Astrocyte of the spinal cord (primary cell): ENCODE results near the gene INPP4B.
A peak's percentile ranks its signal among the peaks of the same experiment; 100 is the strongest.
"Not testable (repeated sequence)": the region's sequence is repeated elsewhere in the genome, so short reads cannot be mapped to it uniquely, and the experiment has no call there.

ENCODE experiments used
- DNase-seq: peaks from one replicate; pipeline ENCODE4 v3.0.0; 2011; ENCODE audit warnings: low read depth, low spot score
- H3K4me3 ChIP-seq: 2 replicates; pipeline ENCODE4 v1.5.1; 2011; ENCODE audit warnings: low read depth, mild to moderate bottlenecking, low read length, moderate library complexity
- in situ Hi-C: cut with HindIII; loops from 2 replicates; pipeline ENCODE4 v1.10.0; 2017; ENCODE audit warnings: low sequenced_read_pairs
- TF ChIP-seq, protein P1 (sequence below): IDR thresholded peaks from 2 replicates; pipeline ENCODE4 v1.5.1; 2012; ENCODE audit warnings: low read depth, mild to moderate bottlenecking, low read length, inconsistent platforms

Gene INPP4B

DNA sequence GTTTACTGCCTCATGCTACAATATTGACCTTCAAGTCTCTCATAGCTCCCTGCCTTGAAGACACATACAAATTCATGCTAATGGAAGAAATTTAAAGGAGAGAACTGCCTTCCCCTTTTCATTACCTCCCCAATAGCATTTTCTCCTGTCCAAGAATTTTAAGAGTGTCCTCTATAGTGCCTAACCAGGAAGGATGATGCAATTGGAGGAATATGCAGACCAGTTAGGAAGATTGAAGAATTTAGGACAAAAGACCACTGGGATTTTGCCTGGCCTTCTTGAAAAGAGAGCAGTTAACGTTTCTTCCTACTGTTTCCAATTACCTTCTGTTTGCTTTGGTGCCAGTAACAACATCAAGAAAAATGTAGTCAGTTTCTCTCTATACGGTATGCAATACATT is 443.9 kb downstream of the INPP4B start:
- TF ChIP-seq, protein P1, sequence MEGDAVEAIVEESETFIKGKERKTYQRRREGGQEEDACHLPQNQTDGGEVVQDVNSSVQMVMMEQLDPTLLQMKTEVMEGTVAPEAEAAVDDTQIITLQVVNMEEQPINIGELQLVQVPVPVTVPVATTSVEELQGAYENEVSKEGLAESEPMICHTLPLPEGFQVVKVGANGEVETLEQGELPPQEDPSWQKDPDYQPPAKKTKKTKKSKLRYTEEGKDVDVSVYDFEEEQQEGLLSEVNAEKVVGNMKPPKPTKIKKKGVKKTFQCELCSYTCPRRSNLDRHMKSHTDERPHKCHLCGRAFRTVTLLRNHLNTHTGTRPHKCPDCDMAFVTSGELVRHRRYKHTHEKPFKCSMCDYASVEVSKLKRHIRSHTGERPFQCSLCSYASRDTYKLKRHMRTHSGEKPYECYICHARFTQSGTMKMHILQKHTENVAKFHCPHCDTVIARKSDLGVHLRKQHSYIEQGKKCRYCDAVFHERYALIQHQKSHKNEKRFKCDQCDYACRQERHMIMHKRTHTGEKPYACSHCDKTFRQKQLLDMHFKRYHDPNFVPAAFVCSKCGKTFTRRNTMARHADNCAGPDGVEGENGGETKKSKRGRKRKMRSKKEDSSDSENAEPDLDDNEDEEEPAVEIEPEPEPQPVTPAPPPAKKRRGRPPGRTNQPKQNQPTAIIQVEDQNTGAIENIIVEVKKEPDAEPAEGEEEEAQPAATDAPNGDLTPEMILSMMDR, result no peak
- in situ Hi-C loops, result no loop called here
- H3K4me3 ChIP-seq, result no peak overlapping the region
- peak; percentile 51 for DNase-seq

DNA sequence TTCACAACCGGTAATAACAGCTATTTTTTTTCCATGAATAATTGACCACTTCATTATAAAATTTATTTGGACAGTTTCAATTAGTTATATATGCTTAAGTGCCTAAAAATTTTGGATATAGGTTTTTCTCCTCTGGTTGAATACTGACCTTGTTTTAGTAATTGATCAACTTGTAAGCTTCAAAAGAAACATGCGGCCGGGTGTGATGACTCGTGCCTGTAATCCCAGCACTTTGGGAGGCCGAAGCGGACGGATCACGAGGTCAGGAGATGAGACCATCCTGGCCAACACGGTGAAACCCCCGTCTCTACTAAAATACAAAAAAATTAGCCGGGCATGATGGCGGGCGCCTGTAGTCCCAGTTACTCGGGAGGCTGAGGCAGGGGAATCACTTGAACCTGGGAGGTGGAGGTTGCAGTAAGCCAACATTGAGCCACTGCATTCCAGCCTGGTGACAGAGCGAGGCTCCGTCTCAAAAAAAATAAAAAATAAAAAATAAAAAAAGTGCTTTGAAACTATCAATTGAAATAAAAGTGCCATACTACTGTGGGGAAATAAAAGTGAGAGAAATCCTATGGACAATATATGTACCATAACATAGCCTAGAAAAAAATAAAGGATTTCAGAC is 448.6 kb downstream of the INPP4B start:
- in situ Hi-C loops, H3K4me3 ChIP-seq, DNase-seq: not testable (repeated sequence)

DNA sequence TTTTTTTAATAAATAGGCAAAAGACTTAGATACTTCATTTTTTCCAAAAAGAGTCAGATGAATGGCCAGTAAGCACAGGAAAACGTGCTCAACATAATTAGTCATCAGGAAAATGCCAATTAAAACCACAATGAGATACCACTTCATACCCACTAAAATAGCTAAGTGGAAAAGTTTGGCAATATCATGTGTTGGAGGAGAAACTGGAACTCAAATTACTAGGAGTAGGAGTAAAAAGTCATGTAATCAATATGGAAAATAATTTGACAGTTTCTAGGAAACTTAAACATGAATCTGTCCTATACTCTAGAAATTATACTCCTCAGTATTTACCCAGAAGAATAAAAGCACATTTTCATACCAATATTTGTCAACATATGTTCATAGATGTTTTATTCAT is 449.8 kb downstream of the INPP4B start:
- DNase-seq, result no peak
- TF ChIP-seq, protein P1, result no peak
- in situ Hi-C loops, result no loop called here
- no peak overlapping the region for H3K4me3 ChIP-seq

DNA sequence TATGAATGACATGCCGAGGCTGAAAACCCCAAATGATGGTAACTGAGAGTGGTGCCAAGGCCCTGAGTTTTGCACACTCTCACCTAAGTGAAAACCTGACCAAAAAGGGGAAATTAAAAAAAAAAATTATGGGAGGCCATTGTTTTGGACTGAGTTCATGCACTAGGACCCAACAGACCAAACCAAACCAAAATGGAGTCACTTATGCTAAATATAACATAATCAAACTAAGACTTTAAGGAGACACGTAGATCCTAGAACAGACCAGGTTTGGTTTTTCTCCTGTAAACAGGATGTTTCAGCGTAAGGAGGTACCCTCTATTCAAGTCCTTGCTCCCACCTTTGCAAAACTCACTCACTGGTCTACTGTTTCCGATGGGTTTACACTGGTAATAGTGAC is 453.0 kb downstream of the INPP4B start:
- TF ChIP-seq, protein P1, result no peak
- no peak overlapping the region for H3K4me3 ChIP-seq
- in situ Hi-C loops, result no loop called here
- no peak for DNase-seq

DNA sequence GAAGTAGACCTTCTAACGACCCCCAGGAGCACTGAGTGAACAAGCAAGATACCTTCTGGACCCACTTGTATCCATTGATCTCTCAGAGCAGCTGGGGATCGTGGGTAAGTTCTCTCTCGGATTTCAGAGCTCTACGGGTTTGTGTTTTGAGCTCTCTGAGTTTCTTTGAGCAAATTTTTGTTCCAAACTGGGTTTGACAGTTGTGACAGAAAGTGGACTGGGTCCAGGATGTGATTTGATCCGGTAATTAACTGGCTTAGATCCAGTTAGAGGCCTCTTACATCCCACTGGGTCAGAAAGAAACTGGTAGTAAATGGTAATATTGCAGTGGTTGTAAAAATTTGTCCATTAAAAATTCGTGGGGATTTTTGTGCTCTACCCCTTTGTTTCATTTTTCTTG is 459.2 kb downstream of the INPP4B start:
- in situ Hi-C loops, result no loop called here
- DNase-seq, result no peak
- no peak overlapping the region for H3K4me3 ChIP-seq
- TF ChIP-seq, protein P1, result no peak

DNA sequence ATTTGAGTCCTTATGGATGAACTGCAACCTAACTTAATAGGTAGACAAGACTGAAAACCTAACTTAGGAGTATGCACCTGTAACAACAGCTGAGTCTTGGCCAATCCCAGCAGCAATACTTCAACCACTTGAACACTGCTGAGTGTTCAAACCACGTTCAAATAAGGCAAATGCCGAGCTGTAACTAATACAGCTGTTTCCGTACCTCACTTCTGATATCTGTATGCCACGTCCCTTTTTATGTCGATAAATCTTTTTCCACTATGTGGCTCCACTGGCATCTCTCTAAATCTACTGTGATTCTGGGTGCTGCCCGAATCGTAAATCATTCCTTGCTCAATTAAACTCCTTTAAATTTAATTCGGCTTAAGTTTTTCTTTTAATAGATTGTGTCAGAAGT is 459.7 kb downstream of the INPP4B start:
- TF ChIP-seq, protein P1, result no peak
- no peak overlapping the region for H3K4me3 ChIP-seq
- DNase-seq, result no peak
- in situ Hi-C loops, result no loop called here

DNA sequence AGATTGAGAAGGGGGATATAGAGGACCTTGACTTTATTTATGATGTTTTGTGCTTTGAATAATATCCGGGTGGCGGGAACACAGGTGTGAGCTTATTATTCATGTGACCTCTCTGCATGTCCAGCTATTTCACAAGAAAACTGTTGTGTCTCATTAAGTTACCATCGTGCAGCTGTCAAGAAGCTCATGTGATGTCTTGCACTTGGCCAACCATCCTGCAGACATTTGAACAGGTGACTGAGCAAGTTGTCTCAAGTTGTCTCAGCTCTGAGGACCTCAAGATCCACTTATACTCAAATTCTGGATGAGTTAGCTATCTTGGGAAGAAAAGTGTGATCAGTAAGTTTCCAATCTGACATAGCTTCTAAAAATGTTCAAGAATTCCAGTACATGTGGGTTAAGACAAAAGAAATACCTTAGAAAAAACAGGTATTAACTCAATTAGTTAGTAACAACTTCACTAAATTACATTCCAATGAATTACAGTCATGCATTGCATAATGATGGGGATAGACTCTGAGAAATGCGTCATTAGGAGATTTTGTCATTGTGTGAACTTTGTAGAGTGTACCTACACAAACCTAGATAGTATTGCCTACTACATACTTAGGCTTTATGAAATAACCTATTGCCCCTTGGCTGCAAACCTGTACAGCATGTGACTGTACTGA is 462.2 kb downstream of the INPP4B start:
- TF ChIP-seq, protein P1, result no peak
- H3K4me3 ChIP-seq, result no peak overlapping the region
- in situ Hi-C loops, result no loop called here
- no peak for DNase-seq
